Neuronal stem cell (in vitro differentiated cells): ENCODE results near the gene CIC.
A peak's percentile ranks its signal among the peaks of the same experiment; 100 is the strongest.
"Not testable (repeated sequence)": the region's sequence is repeated elsewhere in the genome, so short reads cannot be mapped to it uniquely, and the experiment has no call there.

Experiments
- DNase-seq: peaks from one replicate; pipeline ENCODE4 v3.0.0-alpha.2; 2013; ENCODE audit warnings: low spot score
- H2AFZ ChIP-seq: one replicate; pipeline ENCODE4 v1.6.1; 2013; ENCODE audit warnings: mild to moderate bottlenecking, low read length, inconsistent platforms
- H2AK5ac ChIP-seq: 2 replicates; pipeline ENCODE4 v1.6.1; 2013; ENCODE audit warnings: low read depth, mild to moderate bottlenecking, inconsistent platforms, low read length, moderate library complexity, mixed read lengths
- H2BK120ac ChIP-seq: 2 replicates; pipeline ENCODE4 v1.6.1; 2013; ENCODE audit warnings: low read depth, mild to moderate bottlenecking, inconsistent platforms, low read length, moderate library complexity, mixed read lengths
- H2BK12ac ChIP-seq: one replicate; pipeline ENCODE4 v1.6.1; 2013; ENCODE audit warnings: low read length, inconsistent platforms
- H2BK15ac ChIP-seq: 2 replicates; pipeline ENCODE4 v1.6.1; 2013; ENCODE audit warnings: mild to moderate bottlenecking, low read length, inconsistent platforms, mixed read lengths
- H2BK5ac ChIP-seq: one replicate; pipeline ENCODE4 v1.6.1; 2013; ENCODE audit warnings: inconsistent platforms, mild to moderate bottlenecking, low read length, moderate library complexity
- H3K14ac ChIP-seq: one replicate; pipeline ENCODE4 v1.6.1; 2013; ENCODE audit warnings: low read length, inconsistent platforms
- H3K18ac ChIP-seq: 2 replicates; pipeline ENCODE4 v1.6.1; 2013; ENCODE audit warnings: low read length, inconsistent platforms
- H3K23ac ChIP-seq: 2 replicates; pipeline ENCODE4 v1.6.1; 2013; ENCODE audit warnings: low read depth, mild to moderate bottlenecking, mixed read lengths, low read length, inconsistent platforms; ENCODE audit not compliant: poor library complexity
- H3K27ac ChIP-seq: replicated peaks from 3 replicates; pipeline ENCODE4 v1.5.1; 2013; ENCODE audit warnings: low read length, inconsistent platforms
- H3K27me3 ChIP-seq, 3 experiments: 2 replicates each; pipeline ENCODE4 v1.6.1; 2013; ENCODE audit warnings: low read length in 3 of 3, mild to moderate bottlenecking in 2 of 3, inconsistent platforms in 1 of 3, low read depth in 1 of 3, mixed read lengths in 1 of 3, moderate library complexity in 1 of 3; ENCODE audit not compliant: control insufficient read depth in 3 of 3, insufficient read depth in 3 of 3
- H3K36me3 ChIP-seq, 2 donors: replicated peaks in 1 of 2; 2 replicates each; pipeline ENCODE4 v1.6.1; 2013; ENCODE audit warnings: low read length in 2 of 2; ENCODE audit not compliant: control insufficient read depth in 2 of 2, insufficient read depth in 2 of 2
- H3K4ac ChIP-seq: 2 replicates; pipeline ENCODE4 v1.6.1; 2013; ENCODE audit warnings: inconsistent platforms, mild to moderate bottlenecking, low read length, moderate library complexity
- H3K4me1 ChIP-seq, 2 donors: 1 replicate in 1 of 2; 2 replicates in 1 of 2; pipeline ENCODE4 v1.6.1; 2013; ENCODE audit warnings: low read length in 2 of 2, low read depth in 1 of 2; ENCODE audit not compliant: control insufficient read depth in 2 of 2, insufficient read depth in 1 of 2
- H3K4me2 ChIP-seq: one replicate; pipeline ENCODE4 v1.6.1; 2013; ENCODE audit warnings: mild to moderate bottlenecking, low read length, inconsistent platforms; ENCODE audit not compliant: insufficient read depth, poor library complexity, severe bottlenecking
- H3K4me3 ChIP-seq, 2 donors: 2 replicates each; pipeline ENCODE4 v1.5.1; 2013; ENCODE audit warnings: low read length in 2 of 2, mild to moderate bottlenecking in 2 of 2, inconsistent platforms in 1 of 2, moderate library complexity in 1 of 2
- H3K79me1 ChIP-seq: one replicate; pipeline ENCODE4 v1.6.1; 2013; ENCODE audit warnings: low read depth, mild to moderate bottlenecking, inconsistent platforms, low read length, moderate library complexity
- H3K9ac ChIP-seq: one replicate; pipeline ENCODE4 v1.6.1; 2013; ENCODE audit warnings: mild to moderate bottlenecking, low read depth, low read length, inconsistent platforms; ENCODE audit not compliant: poor library complexity
- H3K9me3 ChIP-seq, 2 donors: replicated peaks in 1 of 2; 2 replicates each; pipeline versions ENCODE3 to v1.6.1; 2013; ENCODE audit warnings: low read length in 2 of 2, mild to moderate bottlenecking in 2 of 2, inconsistent platforms in 1 of 2, low read depth in 1 of 2, mixed read lengths in 1 of 2, moderate library complexity in 1 of 2; ENCODE audit not compliant: control insufficient read depth in 2 of 2, insufficient read depth in 1 of 2
- H4K8ac ChIP-seq: one replicate; pipeline ENCODE4 v1.6.1; 2013; ENCODE audit warnings: low read depth, mild to moderate bottlenecking, inconsistent platforms, low read length, moderate library complexity
- H4K91ac ChIP-seq: one replicate; pipeline ENCODE4 v1.6.1; 2013; ENCODE audit warnings: low read length, low read depth, mild to moderate bottlenecking, inconsistent platforms; ENCODE audit not compliant: poor library complexity
- WGBS, 2 donors: extraction: QIAGEN DNeasy Blood & Tissue Kit; methylation state at CpG; one replicate each; pipeline ENCODE4 v1.1.7; 2013; ENCODE audit warnings: missing lambda C conversion rate in 2 of 2, mixed read lengths in 1 of 2; ENCODE audit not compliant: insufficient read length in 2 of 2, insufficient replicate concordance in 1 of 2; ENCODE audit errors: extremely low coverage in 2 of 2; 5-methylcytosine and 5-hydroxymethylcytosine counted together

The CIC gene

GRCh38 chr19:42257842-42258241 is 11.2 kb upstream of the CIC start:
- H3K79me1 ChIP-seq, H3K36me3 ChIP-seq, H3K14ac ChIP-seq, H3K9ac ChIP-seq, H2BK5ac ChIP-seq, H3K4me2 ChIP-seq, H3K27ac ChIP-seq, DNase-seq, H3K27me3 ChIP-seq, H4K91ac ChIP-seq, H3K23ac ChIP-seq, H2AK5ac ChIP-seq, H3K18ac ChIP-seq, H4K8ac ChIP-seq, H2BK12ac ChIP-seq, H2AFZ ChIP-seq, H3K4ac ChIP-seq, H3K4me3 ChIP-seq, H3K9me3 ChIP-seq, H2BK120ac ChIP-seq, H2BK15ac ChIP-seq: not testable (repeated sequence)
- WGBS, 2 donors: no CpG with 5 or more reads among the region's 3 CpGs
- peaks cover 6 to 12% of the 10 kb centered on the region in 2 donors for H3K4me1 ChIP-seq

- no peaks in the 10 kb centered on the region for H3K79me1 ChIP-seq
- H2BK5ac ChIP-seq: no peak overlapping the region
- no peak overlapping the region for H2AFZ ChIP-seq
- H2BK15ac ChIP-seq: no peak overlapping the region
- H3K27ac ChIP-seq: no peak overlapping the region
- H3K14ac ChIP-seq: no peak overlapping the region
- no peaks in the 10 kb centered on the region for H3K4me1 ChIP-seq
- no peak overlapping the region for H4K8ac ChIP-seq
- no peaks in the 10 kb centered on the region for H3K27me3 ChIP-seq
- H3K4ac ChIP-seq: no peak overlapping the region
- no peak overlapping the region for H3K9ac ChIP-seq
- no peak overlapping the region for H3K23ac ChIP-seq
- no peak overlapping the region for H2AK5ac ChIP-seq
- no peak overlapping the region for H3K4me3 ChIP-seq
- H3K9me3 ChIP-seq: no peaks in the 10 kb centered on the region
- no peak overlapping the region for H3K4me2 ChIP-seq
- DNase-seq: no peak
- no CpG with 5 or more reads among the region's 3 CpGs for WGBS, 2 donors
- no peak overlapping the region for H3K18ac ChIP-seq
- H2BK120ac ChIP-seq: no peak overlapping the region
- H2BK12ac ChIP-seq: no peak overlapping the region
- H3K36me3 ChIP-seq: no peaks in the 10 kb centered on the region
- H4K91ac ChIP-seq: no peak overlapping the region
Measured at GRCh38 chr19:42261763-42262162, 7.3 kb upstream of the CIC start.

GRCh38 chr19:42266105-42266504 is 2.9 kb upstream of the CIC start:
- not testable (repeated sequence) for H3K36me3 ChIP-seq, H3K18ac ChIP-seq, H3K9ac ChIP-seq, H2AK5ac ChIP-seq, H3K14ac ChIP-seq, H2BK12ac ChIP-seq, H3K27ac ChIP-seq, H2BK120ac ChIP-seq, H3K4ac ChIP-seq, H4K8ac ChIP-seq, H3K23ac ChIP-seq, DNase-seq, H3K27me3 ChIP-seq, H4K91ac ChIP-seq, H2BK15ac ChIP-seq, H3K9me3 ChIP-seq, H2BK5ac ChIP-seq, H3K4me3 ChIP-seq, H3K4me2 ChIP-seq, H3K79me1 ChIP-seq
- H3K4me1 ChIP-seq: peaks cover 12 to 19% of the 10 kb centered on the region in 2 donors
- H2AFZ ChIP-seq: peak overlapping the region; percentile 32
- no CpG with 5 or more reads among the region's 4 CpGs for WGBS, 2 donors

GRCh38 chr19:42266928-42267603 is 2.0 kb upstream of the CIC start:
- H3K9ac ChIP-seq, H4K8ac ChIP-seq, H3K27me3 ChIP-seq, H3K4me2 ChIP-seq, H2BK12ac ChIP-seq, H2AK5ac ChIP-seq, H3K18ac ChIP-seq, H3K79me1 ChIP-seq, H2BK5ac ChIP-seq, H3K27ac ChIP-seq, H3K9me3 ChIP-seq, H4K91ac ChIP-seq, H3K36me3 ChIP-seq, DNase-seq, H2BK120ac ChIP-seq, H3K4ac ChIP-seq, H3K23ac ChIP-seq, H3K14ac ChIP-seq, H2BK15ac ChIP-seq, H3K4me3 ChIP-seq: not testable (repeated sequence)
- no CpG with 5 or more reads among the region's 25 CpGs for WGBS, 2 donors
- Histone ChIP-seq H3K4me1 (peaks cover 12 to 19% of the 10 kb centered on the region in 2 donors), H2AFZ (peak overlapping the region; percentile 87)
